Astrocyte of the spinal cord (primary cell): ENCODE measurements around the gene CDK16.

ENCODE experiments used
- DNase-seq: peaks from one replicate; pipeline ENCODE4 v3.0.0; 2011; ENCODE audit warnings: low read depth, low spot score
- H3K4me3 ChIP-seq: 2 replicates; pipeline ENCODE4 v1.5.1; 2011; ENCODE audit warnings: low read depth, mild to moderate bottlenecking, low read length, moderate library complexity
- CTCF ChIP-seq: IDR thresholded peaks from 2 replicates; pipeline ENCODE4 v1.5.1; 2012; ENCODE audit warnings: low read depth, mild to moderate bottlenecking, low read length, inconsistent platforms
- in situ Hi-C: cut with HindIII; loops from 2 replicates; pipeline ENCODE4 v1.10.0; 2017; ENCODE audit warnings: low sequenced_read_pairs

The CDK16 gene

GRCh38 chrX:47172971-47173792 lies 45.3 kb upstream of the CDK16 start:
- no peak for DNase-seq
- TF ChIP-seq CTCF = no peak
- in situ Hi-C loops = no loop called here
- no peak overlapping the region for H3K4me3 ChIP-seq

GRCh38 chrX:47174376-47174775 lies 44.1 kb upstream of the CDK16 start:
- no peak for DNase-seq
- no peak for TF ChIP-seq CTCF
- in situ Hi-C loops = no loop called here
- H3K4me3 ChIP-seq = no peak overlapping the region

GRCh38 chrX:47174846-47175587 lies 43.5 kb upstream of the CDK16 start:
- DNase-seq = no peak
- no peak for TF ChIP-seq CTCF
- H3K4me3 ChIP-seq = no peak overlapping the region
- in situ Hi-C loops = no loop called here

- no peak overlapping the region for H3K4me3 ChIP-seq
- no peak for DNase-seq
- no peak for TF ChIP-seq CTCF
- in situ Hi-C loops = no loop called here
Observed at GRCh38 chrX:47175588-47175980, 42.9 kb upstream of the CDK16 start.

GRCh38 chrX:47176101-47176740 lies 42.3 kb upstream of the CDK16 start:
- no peak for TF ChIP-seq CTCF

GRCh38 chrX:47177079-47177478 lies 41.4 kb upstream of the CDK16 start:
- no peak for TF ChIP-seq CTCF
- no peak for DNase-seq
- in situ Hi-C loops = no loop called here
- H3K4me3 ChIP-seq = no peak overlapping the region

More at GRCh38 chrX:47176101-47176740, 42.3 kb upstream of the CDK16 start:
- no peak overlapping the region for H3K4me3 ChIP-seq
- in situ Hi-C loops = no loop called here
- DNase-seq = no peak
